Suprapubic skin (tissue), 3 donors: ENCODE measurements around the gene CLDN12.

Experiments used
- CTCF ChIP-seq, 2 donors: fragments of 200-600 bp in 1 of 2; fragments of 450-650 bp in 1 of 2; sonication (generic) in 1 of 2; IDR thresholded peaks; one replicate each; pipeline ENCODE4 v1.5.1; 2016 to 2019; ENCODE audit warnings: antibody characterized with exemption in 2 of 2, mild to moderate bottlenecking in 1 of 2, moderate library complexity in 1 of 2
- EP300 ChIP-seq: sonication (generic); formaldehyde crosslinking; IDR thresholded peaks from one replicate; pipeline ENCODE4 v1.6.1; 2017; ENCODE audit warnings: antibody characterized with exemption

GRCh38 chr7:90433221-90433620 is 30.0 kb downstream of the CLDN12 start:
- no peak for TF ChIP-seq CTCF (IDR thresholded peaks at IDR 0.05)
- no peak for TF ChIP-seq EP300
